Adrenal gland (tissue), 12 donors: ENCODE results near the gene PAOX. TPM values are rescaled to one million over a fixed set of nuclear protein-coding genes. Genes with fewer than 3 reads are reported as not detected.

Experiments
- DNase-seq, 7 donors: peaks; one replicate each; pipeline ENCODE4 v3.0.0-alpha.2; 2019 to 2020
- H3K27ac ChIP-seq, 5 donors: fragments of 200-600 bp; sonication (generic) in 4 of 5; 1 replicate in 3 of 5; 2 replicates in 2 of 5; pipeline versions ENCODE4 v1.5.1 to v1.8.0; 2016 to 2020; ENCODE audit warnings: mild to moderate bottlenecking in 1 of 5
- H3K27me3 ChIP-seq: fragments of 200-600 bp; 2 replicates; pipeline ENCODE4 v1.8.0; 2021
- H3K36me3 ChIP-seq, 2 donors: fragments of 200-600 bp; replicated peaks in 1 of 2; 1 replicate in 1 of 2; 2 replicates in 1 of 2; pipeline versions ENCODE4 v1.5.1 to v1.8.0; 2018 to 2022
- H3K4me1 ChIP-seq, 2 donors: fragments of 200-600 bp; replicated peaks in 1 of 2; 1 replicate in 1 of 2; 2 replicates in 1 of 2; pipeline versions ENCODE4 v1.5.1 to v1.8.0; 2018 to 2021
- H3K4me3 ChIP-seq, 4 donors: fragments of 200-600 bp; sonication (generic) in 3 of 4; one replicate each; pipeline ENCODE4 v1.5.1; 2016 to 2018
- H3K9me3 ChIP-seq, 3 donors: fragments of 200-600 bp; sonication (generic) in 1 of 3; replicated peaks in 1 of 3; 1 replicate in 2 of 3; 2 replicates in 1 of 3; pipeline versions ENCODE4 v1.5.1 to v1.8.0; 2016 to 2021
- CTCF ChIP-seq, 6 experiments: fragments of 450-650 bp in 4 of 6; fragments of 200-600 bp in 2 of 6; sonication (generic) in 1 of 6; IDR thresholded peaks; 1 replicate in 5 of 6; 2 replicates in 1 of 6; pipeline versions ENCODE4 v1.5.1 to v1.8.0; 2016 to 2021; ENCODE audit warnings: antibody characterized with exemption in 6 of 6, mild to moderate bottlenecking in 2 of 6, moderate library complexity in 1 of 6
- POLR2A ChIP-seq, 2 donors: fragments of 450-650 bp; IDR thresholded peaks; one replicate each; pipeline ENCODE4 v1.6.1; 2017; ENCODE audit warnings: antibody characterized with exemption in 2 of 2, mild to moderate bottlenecking in 2 of 2, moderate library complexity in 1 of 2
- WGBS, 4 donors: extraction: QIAGEN DNeasy Blood & Tissue Kit in 2 of 4; methylation state at CpG; one replicate each; pipeline versions ENCODE4 v1.1.5 to v1.1.7; 2013 to 2017; 5-methylcytosine and 5-hydroxymethylcytosine counted together
- intact Hi-C, 2 donors: fragments of 100-400 bp; cut with DNase I; formaldehyde crosslinking; loops; one replicate each; pipeline versions ENCODE4 v1.14.1 to v1.15.0; 2022 to 2023
- polyA plus RNA-seq, 3 donors: library from polyadenylated mRNA; stranded (reverse); fragments of 200-250 nt in 2 of 3; fragments of 350-450 nt in 1 of 3; fragmentation: Illumina TruSeq in 1 of 3; extraction: RNeasy Lipid Tissue Mini Kit (QIAGEN cat#74804) in 1 of 3; gene quantifications; one replicate each; pipeline ENCODE4 v1.2.3, GENCODE V29; 2013 to 2014
- total RNA-seq, 9 donors: library from RNA; depleted of rRNA in 4 of 9; stranded (reverse); fragments of >200 nt in 4 of 9; fragments of 120-200 nt in 1 of 9; fragmentation: NEBNext Ultra II Directional in 1 of 9; extraction: Animal tissue kit (Norgen Biotek cat#: 25700) in 1 of 9; gene quantifications; one replicate each; pipeline versions ENCODE4 v1.1.0 to v1.2.4, GENCODE V29; 2013 to 2023
- donor health status: healthy with polysubstance abuse.
- donor health status: Bipolar disorder and iron deficiency.
- donor health status: DM: yes; HTN: yes; CAD: no.
- donor health status: DM: no; HTN: no; CAD: no.
- donor health status: DM: no; HTN: no; CAD: no.
- donor health status: DM: yes; HTN: yes; CAD: no.

PAOX gene
- total and polyA plus RNA-seq, 12 donors, result 1.0 to 34.4 (median 6.4) TPM

GRCh38 chr10:133339708-133340380 lies 39.2 kb upstream of the PAOX start:
- H3K36me3 ChIP-seq, result no peaks in the 10 kb centered on the region
- WGBS, 4 donors, result 81 to 94% (median 89%) methylated on average over 8 to 13 of the region's 13 CpGs
- TF ChIP-seq CTCF (IDR thresholded peaks at IDR 0.05) (no peak), POLR2A (IDR thresholded peaks at IDR 0.05) (no peak)
- H3K27ac ChIP-seq, result no peak overlapping the region
- no peak overlapping the region for H3K4me3 ChIP-seq
- no peak for DNase-seq
- peaks cover 8 to 11% of the 10 kb centered on the region in 2 donors for H3K4me1 ChIP-seq
- intact Hi-C loops, result no loop called here
- H3K27me3 ChIP-seq, result peaks cover 25% of the 10 kb centered on the region
- H3K9me3 ChIP-seq, result no peaks in the 10 kb centered on the region

GRCh38 chr10:133341983-133342382 lies 37.1 kb upstream of the PAOX start:
- no peak overlapping the region for H3K27ac ChIP-seq
- intact Hi-C loops, result no loop called here
- H3K27me3 ChIP-seq, result peaks cover 7% of the 10 kb centered on the region
- TF ChIP-seq CTCF (IDR thresholded peaks at IDR 0.05) (no peak), POLR2A (IDR thresholded peaks at IDR 0.05) (no peak)
- no peaks in the 10 kb centered on the region for H3K4me1 ChIP-seq
- 85 to 90% (median 86%) methylated on average over 4 of the region's 4 CpGs for WGBS, 4 donors
- no peaks in the 10 kb centered on the region for H3K9me3 ChIP-seq
- H3K4me3 ChIP-seq, result no peak overlapping the region
- no peak for DNase-seq
- H3K36me3 ChIP-seq, result no peaks in the 10 kb centered on the region

GRCh38 chr10:133342942-133343341 lies 36.1 kb upstream of the PAOX start:
- H3K4me3 ChIP-seq, result no peak overlapping the region
- no peak for DNase-seq
- no peaks in the 10 kb centered on the region for H3K36me3 ChIP-seq
- 67 to 74% (median 71%) methylated on average over 5 to 8 of the region's 8 CpGs for WGBS, 4 donors
- intact Hi-C loops, result no loop called here
- H3K27me3 ChIP-seq, result peaks cover 17% of the 10 kb centered on the region
- H3K9me3 ChIP-seq, result no peaks in the 10 kb centered on the region
- no peak overlapping the region for H3K27ac ChIP-seq
- TF ChIP-seq CTCF (IDR thresholded peaks at IDR 0.05) (no peak), POLR2A (IDR thresholded peaks at IDR 0.05) (no peak)
- H3K4me1 ChIP-seq, result no peaks in the 10 kb centered on the region

- intact Hi-C loops, result no loop called here
- TF ChIP-seq CTCF (IDR thresholded peaks at IDR 0.05) (no peak), POLR2A (IDR thresholded peaks at IDR 0.05) (no peak)
- no peaks in the 10 kb centered on the region for H3K36me3 ChIP-seq
- no peaks in the 10 kb centered on the region for H3K4me1 ChIP-seq
- DNase-seq, result no peak
- no peaks in the 10 kb centered on the region for H3K9me3 ChIP-seq
- no peak overlapping the region for H3K4me3 ChIP-seq
- no peak overlapping the region for H3K27ac ChIP-seq
- 56 to 67% (median 61%) methylated on average over 9 of the region's 9 CpGs for WGBS, 4 donors
- peaks cover 18% of the 10 kb centered on the region for H3K27me3 ChIP-seq
Observed at GRCh38 chr10:133343558-133343957, 35.5 kb upstream of the PAOX start.
